OCI-LY1 (cell line): ENCODE results near the gene CEP20.

Experiments
- CTCF ChIP-seq: fragments of 200-600 bp; sonication (generic), shearing (Covaris generic); IDR thresholded peaks from 2 replicates; pipeline ENCODE4 v1.5.1; 2017; ENCODE audit warnings: mild to moderate bottlenecking, antibody characterized with exemption, low read length, moderate library complexity, mixed read lengths
- EZH2 ChIP-seq: fragments of 200-600 bp; sonication (generic), shearing (Covaris generic); IDR thresholded peaks from 2 replicates; pipeline ENCODE4 v1.8.0; 2017; ENCODE audit warnings: borderline replicate concordance, mixed run types, mild to moderate bottlenecking, antibody characterized with exemption, low read length, moderate library complexity, mixed read lengths

- no peak for TF ChIP-seq CTCF
- no peak for TF ChIP-seq EZH2
These were observed 18.4 kb downstream of the CEP20 start for GRCh38 chr16:15870011-15870410.
